ENCODE data around the gene UBE2K. TPM values are rescaled to one million over a fixed set of nuclear protein-coding genes. Genes with fewer than 3 reads are reported as not detected.
"Not testable (repeated sequence)": the region's sequence is repeated elsewhere in the genome, so short reads cannot be mapped to it uniquely, and the experiment has no call there.

Gene UBE2K
- total RNA-seq, 2 donors from 2014 or later: 12.2 to 19.5 TPM

DNA sequence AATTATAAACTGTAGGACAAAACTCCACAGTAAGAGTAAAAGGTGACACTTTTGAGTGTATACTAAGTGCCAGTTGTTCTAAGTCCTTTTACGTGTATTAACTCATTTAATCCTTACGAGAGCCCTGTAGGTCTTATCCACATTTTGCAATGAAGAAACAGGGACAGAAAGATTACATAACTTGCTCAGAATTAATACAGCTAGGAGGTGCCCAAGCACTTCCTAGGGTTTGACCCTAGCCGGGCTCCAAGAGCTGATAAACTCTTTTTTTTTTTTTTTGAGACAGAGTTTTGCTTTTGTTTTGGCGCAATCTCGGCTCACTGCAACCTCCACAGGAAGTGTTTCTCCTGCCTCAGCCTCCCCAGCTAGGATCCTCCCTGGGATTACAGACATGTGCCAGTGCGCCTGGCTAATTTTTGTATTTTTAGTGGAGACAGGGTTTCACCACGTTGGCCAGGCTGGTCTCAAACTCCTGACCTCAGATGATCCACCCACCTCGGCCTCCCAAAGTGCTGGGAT is 110.4 kb downstream of the UBE2K start:
- WGBS, 2 donors: 67 to 73% methylated on average over 8 of the region's 8 CpGs
- ATAC-seq (no peak), DNase-seq (no peak)
- intact Hi-C loops (cut with DNase I): no loop called here
- Histone ChIP-seq H3K4me1 (no peaks in the 10 kb centered on the region), H3K4me3 (no peak overlapping the region), H3K27me3 (no peaks in the 10 kb centered on the region), H3K9me3 (no peaks in the 10 kb centered on the region), H3K27ac (no peak overlapping the region), H3K36me3 (replicated peaks in 1 of 2; ENCODE audit: insufficient read depth in 1 of 2, low read depth in 2 of 2) (no peaks in the 10 kb centered on the region)
- TF ChIP-seq, protein P1, sequence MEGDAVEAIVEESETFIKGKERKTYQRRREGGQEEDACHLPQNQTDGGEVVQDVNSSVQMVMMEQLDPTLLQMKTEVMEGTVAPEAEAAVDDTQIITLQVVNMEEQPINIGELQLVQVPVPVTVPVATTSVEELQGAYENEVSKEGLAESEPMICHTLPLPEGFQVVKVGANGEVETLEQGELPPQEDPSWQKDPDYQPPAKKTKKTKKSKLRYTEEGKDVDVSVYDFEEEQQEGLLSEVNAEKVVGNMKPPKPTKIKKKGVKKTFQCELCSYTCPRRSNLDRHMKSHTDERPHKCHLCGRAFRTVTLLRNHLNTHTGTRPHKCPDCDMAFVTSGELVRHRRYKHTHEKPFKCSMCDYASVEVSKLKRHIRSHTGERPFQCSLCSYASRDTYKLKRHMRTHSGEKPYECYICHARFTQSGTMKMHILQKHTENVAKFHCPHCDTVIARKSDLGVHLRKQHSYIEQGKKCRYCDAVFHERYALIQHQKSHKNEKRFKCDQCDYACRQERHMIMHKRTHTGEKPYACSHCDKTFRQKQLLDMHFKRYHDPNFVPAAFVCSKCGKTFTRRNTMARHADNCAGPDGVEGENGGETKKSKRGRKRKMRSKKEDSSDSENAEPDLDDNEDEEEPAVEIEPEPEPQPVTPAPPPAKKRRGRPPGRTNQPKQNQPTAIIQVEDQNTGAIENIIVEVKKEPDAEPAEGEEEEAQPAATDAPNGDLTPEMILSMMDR (IDR thresholded peaks at IDR 0.05): no peak
- no peak for TF ChIP-seq POLR2A (IDR thresholded peaks at IDR 0.05)

DNA sequence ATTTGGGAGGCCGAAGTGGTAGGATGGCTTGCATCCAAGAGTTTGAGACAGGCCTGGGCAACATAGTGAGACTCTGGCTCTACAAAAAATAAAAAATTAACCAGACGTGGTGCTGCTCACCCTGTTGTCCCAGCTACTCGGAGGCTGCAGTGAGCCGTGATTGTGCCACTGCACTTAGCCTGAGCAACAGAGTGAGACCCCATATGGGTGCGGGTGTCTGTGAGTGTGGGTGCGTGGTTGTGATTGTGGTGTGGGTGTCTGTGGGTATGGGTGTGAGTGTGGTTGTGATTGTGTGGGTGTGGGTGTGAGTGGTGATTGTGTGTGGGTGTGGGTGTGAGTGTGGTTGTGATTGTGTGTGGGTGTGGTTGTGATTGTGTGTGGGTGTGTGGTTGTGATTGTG is 114.6 kb downstream of the UBE2K start:
- Histone ChIP-seq H3K4me3 (no peak overlapping the region), H3K36me3 (replicated peaks in 1 of 2; ENCODE audit: insufficient read depth in 1 of 2, low read depth in 2 of 2) (no peaks in the 10 kb centered on the region), H3K27me3 (no peaks in the 10 kb centered on the region), H3K27ac (no peak overlapping the region), H3K4me1 (no peaks in the 10 kb centered on the region), H3K9me3 (no peaks in the 10 kb centered on the region)
- 50 to 57% methylated on average over 6 of the region's 6 CpGs for WGBS, 2 donors
- no peak for DNase-seq
- TF ChIP-seq POLR2A (IDR thresholded peaks at IDR 0.05): no peak
- TF ChIP-seq, protein P1 (IDR thresholded peaks at IDR 0.05): no peak
- intact Hi-C loops (cut with DNase I): no loop called here
- no peak for ATAC-seq

DNA sequence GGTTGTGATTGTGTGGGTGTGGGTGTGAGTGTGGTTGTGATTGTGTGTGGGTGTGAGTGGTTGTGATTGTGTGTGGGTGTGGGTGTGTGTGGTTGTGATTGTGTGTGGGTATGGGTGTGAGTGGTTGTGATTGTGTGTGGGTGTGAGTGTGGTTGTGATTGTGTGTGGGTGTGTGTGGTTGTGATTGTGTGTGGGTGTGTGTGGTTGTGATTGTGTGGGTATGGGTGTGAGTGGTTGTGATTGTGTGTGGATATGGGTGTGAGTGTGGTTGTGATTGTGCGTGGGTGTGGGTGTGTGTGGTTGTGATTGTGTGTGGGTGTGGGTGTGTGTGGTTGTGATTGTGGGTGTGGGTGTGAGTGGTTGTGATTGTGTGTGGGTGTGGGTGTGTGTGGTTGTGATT is 115.1 kb downstream of the UBE2K start:
- H3K27ac ChIP-seq; intact Hi-C loops (cut with DNase I); ATAC-seq; H3K27me3 ChIP-seq; H3K4me1 ChIP-seq; H3K36me3 ChIP-seq (replicated peaks in 1 of 2; ENCODE audit: insufficient read depth in 1 of 2, low read depth in 2 of 2); H3K4me3 ChIP-seq; DNase-seq; H3K9me3 ChIP-seq: not testable (repeated sequence)
- 0% methylated on average over 1 of the region's 1 CpG for WGBS, 2 donors

DNA sequence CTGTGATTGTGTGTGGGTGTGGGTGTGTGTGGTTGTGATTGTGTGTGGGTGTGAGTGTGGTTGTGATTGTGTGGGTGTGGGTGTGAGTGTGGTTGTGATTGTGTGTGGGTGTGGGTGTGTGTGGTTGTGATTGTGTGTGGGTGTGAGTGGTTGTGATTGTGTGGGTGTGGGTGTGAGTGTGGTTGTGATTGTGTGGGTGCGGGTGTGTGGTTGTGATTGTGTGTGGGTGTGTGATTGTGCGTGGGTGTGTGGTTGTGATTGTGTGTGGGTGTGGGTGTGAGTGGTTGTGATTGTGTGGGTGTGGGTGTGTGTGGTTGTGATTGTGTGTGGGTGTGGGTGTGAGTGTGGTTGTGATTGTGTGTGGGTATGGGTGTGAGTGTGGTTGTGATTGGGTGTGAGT is 115.8 kb downstream of the UBE2K start:
- 52 to 57% methylated on average over 2 of the region's 2 CpGs for WGBS, 2 donors
- intact Hi-C loops (cut with DNase I); H3K36me3 ChIP-seq (replicated peaks in 1 of 2; ENCODE audit: insufficient read depth in 1 of 2, low read depth in 2 of 2); ATAC-seq; H3K4me3 ChIP-seq; H3K27ac ChIP-seq; H3K27me3 ChIP-seq; H3K4me1 ChIP-seq; H3K9me3 ChIP-seq; DNase-seq: not testable (repeated sequence)

DNA sequence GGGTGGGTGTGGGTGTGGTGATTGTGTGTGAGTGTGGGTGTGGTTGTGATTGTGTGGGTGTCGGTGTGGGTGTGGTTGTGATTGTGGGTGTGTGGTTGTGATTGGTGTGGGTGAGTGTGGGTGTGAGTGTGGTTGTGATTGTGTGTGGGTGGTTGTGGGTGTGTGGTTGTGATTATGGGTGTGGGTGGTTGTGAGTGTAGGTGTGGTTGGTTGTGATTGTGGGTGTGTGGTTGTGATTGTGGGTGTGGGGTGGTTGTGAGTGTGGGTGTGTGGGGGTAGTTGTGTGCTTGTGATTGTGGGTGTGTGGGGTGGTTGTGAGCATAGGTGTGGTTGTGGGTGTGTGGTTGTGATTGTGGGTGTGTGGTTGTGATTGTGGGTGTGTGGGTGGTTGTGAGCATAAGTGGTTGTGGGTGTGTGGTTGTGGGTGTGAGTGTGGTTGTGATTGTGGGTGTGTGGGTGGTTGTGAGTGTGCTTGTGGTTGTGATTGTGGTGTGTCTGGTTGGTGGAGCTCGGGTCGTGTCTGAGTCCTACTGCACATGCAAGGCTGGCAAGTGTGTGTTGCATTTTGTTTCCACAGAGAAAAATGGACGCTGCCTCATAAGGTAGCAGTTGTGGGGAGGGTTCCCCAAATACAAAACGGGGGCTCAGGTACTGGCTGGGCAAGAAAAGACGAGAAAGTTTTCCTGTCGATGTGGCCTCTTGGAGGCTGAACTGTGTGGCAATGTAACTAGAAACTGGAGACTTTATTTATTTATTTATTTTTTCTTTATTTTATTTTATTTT is 116.7 kb downstream of the UBE2K start:
- 81 to 88% methylated on average over 7 of the region's 7 CpGs for WGBS, 2 donors
- intact Hi-C loops (cut with DNase I): no loop called here
- Histone ChIP-seq H3K4me1 (no peaks in the 10 kb centered on the region), H3K4me3 (no peak overlapping the region), H3K27ac (no peak overlapping the region), H3K27me3 (no peaks in the 10 kb centered on the region), H3K9me3 (no peaks in the 10 kb centered on the region), H3K36me3 (replicated peaks in 1 of 2; ENCODE audit: insufficient read depth in 1 of 2, low read depth in 2 of 2) (no peaks in the 10 kb centered on the region)
- no peak for DNase-seq
- TF ChIP-seq POLR2A (IDR thresholded peaks at IDR 0.05): no peak
- TF ChIP-seq, protein P1 (IDR thresholded peaks at IDR 0.05): no peak
- no peak for ATAC-seq

DNA sequence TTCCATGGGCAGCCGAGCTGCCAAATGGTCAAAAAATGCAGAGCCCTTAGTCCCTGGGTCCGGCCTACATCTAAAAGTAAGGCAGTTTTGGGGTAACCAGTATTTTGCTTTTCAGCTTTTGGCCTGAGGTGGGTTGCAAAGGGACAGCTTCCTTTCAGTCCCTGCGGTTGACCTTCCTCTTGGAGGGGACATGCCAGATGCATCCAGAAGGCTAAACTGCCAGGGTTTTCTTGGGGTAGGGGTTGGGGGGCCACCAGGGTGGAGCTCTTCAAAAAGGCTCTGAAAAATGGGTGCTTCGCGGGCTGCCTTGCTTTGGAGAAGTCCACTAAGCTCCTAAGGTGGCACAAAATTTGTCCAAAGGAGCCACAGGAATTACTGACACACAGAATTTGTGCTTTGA is 120.7 kb downstream of the UBE2K start:
- Histone ChIP-seq H3K4me3 (no peak overlapping the region), H3K36me3 (replicated peaks in 1 of 2; ENCODE audit: insufficient read depth in 1 of 2, low read depth in 2 of 2) (no peaks in the 10 kb centered on the region), H3K4me1 (no peaks in the 10 kb centered on the region), H3K27me3 (no peaks in the 10 kb centered on the region), H3K27ac (no peak overlapping the region), H3K9me3 (no peaks in the 10 kb centered on the region)
- 83 to 100% methylated on average over 1 to 5 of the region's 5 CpGs for WGBS, 2 donors
- ATAC-seq (no peak), DNase-seq (no peak)
- intact Hi-C loops (cut with DNase I): no loop called here
- TF ChIP-seq POLR2A (IDR thresholded peaks at IDR 0.05): no peak
- TF ChIP-seq, protein P1 (IDR thresholded peaks at IDR 0.05): no peak

Measured in body of pancreas (tissue), 4 donors.